Measurements from ENCODE around the gene DENND5A. TPM values are rescaled to one million over a fixed set of nuclear protein-coding genes. Genes with fewer than 3 reads are reported as not detected.

The DENND5A gene
- total RNA-seq, 1 donor from 2014 or later = 122 TPM

DNA sequence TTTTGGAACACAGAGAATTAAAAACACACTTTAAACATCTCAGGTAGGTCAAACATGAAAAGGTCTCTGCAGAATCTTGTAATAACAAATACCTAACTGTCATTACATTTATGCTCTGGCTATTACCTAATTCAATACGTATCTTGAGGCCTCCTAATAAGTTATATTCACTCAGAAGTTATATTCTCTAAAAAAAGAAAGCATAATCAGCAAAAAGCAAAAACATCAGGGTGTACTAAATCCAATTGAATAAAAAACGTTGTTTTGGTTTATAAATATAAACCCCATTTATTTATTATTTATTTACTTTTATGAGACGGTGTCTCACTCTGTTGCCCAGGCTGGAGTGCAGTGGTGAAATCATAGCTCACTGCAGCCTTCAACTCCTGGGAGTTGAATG lies 39.0 kb upstream of the DENND5A start:
- DNase-seq (ENCODE audit: extremely low spot score, unreplicated experiment) = no peak
- Mint-ChIP-seq H3K27ac (ENCODE audit: unreplicated experiment) (no peak overlapping the region), H3K4me3 (ENCODE audit: unreplicated experiment) (no peak overlapping the region), H3K4me1 (ENCODE audit: unreplicated experiment) (peaks cover 6% of the 10 kb centered on the region), H3K9me3 (ENCODE audit: unreplicated experiment) (no peaks in the 10 kb centered on the region), H3K36me3 (ENCODE audit: unreplicated experiment) (peaks cover 2% of the 10 kb centered on the region), H3K27me3 (ENCODE audit: unreplicated experiment) (no peaks in the 10 kb centered on the region)
- TF ChIP-seq, protein P1, sequence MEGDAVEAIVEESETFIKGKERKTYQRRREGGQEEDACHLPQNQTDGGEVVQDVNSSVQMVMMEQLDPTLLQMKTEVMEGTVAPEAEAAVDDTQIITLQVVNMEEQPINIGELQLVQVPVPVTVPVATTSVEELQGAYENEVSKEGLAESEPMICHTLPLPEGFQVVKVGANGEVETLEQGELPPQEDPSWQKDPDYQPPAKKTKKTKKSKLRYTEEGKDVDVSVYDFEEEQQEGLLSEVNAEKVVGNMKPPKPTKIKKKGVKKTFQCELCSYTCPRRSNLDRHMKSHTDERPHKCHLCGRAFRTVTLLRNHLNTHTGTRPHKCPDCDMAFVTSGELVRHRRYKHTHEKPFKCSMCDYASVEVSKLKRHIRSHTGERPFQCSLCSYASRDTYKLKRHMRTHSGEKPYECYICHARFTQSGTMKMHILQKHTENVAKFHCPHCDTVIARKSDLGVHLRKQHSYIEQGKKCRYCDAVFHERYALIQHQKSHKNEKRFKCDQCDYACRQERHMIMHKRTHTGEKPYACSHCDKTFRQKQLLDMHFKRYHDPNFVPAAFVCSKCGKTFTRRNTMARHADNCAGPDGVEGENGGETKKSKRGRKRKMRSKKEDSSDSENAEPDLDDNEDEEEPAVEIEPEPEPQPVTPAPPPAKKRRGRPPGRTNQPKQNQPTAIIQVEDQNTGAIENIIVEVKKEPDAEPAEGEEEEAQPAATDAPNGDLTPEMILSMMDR (IDR thresholded peaks at IDR 0.05) = no peak

DNA sequence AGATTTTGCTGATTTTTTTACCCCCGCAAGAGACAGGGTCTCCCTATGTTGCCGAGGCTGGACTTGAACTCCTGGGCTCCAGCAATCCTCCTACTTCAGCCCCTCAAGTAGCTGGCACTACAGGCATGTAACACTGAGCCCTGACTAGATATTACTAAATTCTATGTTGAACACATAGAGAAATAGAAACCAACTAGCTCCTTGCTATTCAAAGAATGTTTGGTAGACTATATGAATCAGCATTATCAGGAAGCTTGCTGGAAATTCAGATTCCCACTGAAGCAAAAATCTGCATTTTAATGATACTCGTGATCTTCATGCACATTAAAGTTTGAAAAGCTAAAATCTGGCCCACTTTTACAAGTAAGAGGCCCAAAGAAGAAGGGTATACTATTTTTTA lies 37.3 kb upstream of the DENND5A start:
- no peak for DNase-seq (ENCODE audit: extremely low spot score, unreplicated experiment)
- Mint-ChIP-seq H3K36me3 (ENCODE audit: unreplicated experiment) (peaks cover 2% of the 10 kb centered on the region), H3K4me3 (ENCODE audit: unreplicated experiment) (no peak overlapping the region), H3K27me3 (ENCODE audit: unreplicated experiment) (no peaks in the 10 kb centered on the region), H3K27ac (ENCODE audit: unreplicated experiment) (no peak overlapping the region), H3K4me1 (ENCODE audit: unreplicated experiment) (peaks cover 3% of the 10 kb centered on the region), H3K9me3 (ENCODE audit: unreplicated experiment) (no peaks in the 10 kb centered on the region)
- TF ChIP-seq, protein P1 (IDR thresholded peaks at IDR 0.05) = no peak

DNA sequence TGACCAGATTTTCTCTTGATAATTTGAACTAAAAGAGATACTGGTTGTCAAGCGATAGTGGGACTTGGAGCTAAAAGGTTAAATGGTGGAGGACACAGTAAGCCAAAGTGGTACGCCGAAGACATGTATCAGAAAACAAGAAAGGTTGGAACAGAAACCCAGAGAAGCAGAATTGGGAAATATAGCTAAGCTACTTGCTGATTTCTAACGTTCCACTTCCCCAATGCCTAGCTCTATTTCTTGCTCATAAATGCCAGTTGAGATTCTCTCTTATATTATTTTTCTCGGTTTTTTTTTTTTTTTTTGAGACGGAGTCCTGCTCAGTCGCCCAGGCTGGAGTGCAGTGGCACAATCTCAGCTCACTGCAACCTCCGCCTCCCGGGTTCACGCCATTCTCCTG lies 36.6 kb upstream of the DENND5A start:
- peaks cover 2% of the 10 kb centered on the region for H3K36me3 Mint-ChIP-seq (ENCODE audit: unreplicated experiment)

DNA sequence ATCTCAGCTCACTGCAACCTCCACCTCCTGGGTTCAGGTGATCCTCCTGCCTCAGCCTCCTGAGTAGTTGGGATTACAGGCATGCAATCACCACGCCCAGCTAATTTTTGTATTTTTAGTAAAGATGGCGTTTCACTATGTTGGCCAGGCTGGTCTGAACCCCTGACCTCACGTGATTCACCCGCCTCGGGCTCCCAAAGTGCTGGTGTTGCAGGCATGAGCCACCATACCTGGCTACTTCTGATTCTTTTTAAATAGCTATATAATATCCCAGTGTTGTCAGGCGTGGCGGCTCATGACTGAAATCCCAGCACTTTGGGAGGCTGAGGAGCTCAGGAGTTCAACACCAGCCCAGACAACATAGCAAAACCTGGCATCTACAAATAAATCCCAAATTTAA lies 28.5 kb upstream of the DENND5A start:
- H3K36me3 Mint-ChIP-seq (ENCODE audit: unreplicated experiment) = peaks cover 14% of the 10 kb centered on the region

More for the DNA sequence above, 36.6 kb upstream of the DENND5A start:
- H3K27ac Mint-ChIP-seq (ENCODE audit: unreplicated experiment) = no peak overlapping the region
- DNase-seq (ENCODE audit: extremely low spot score, unreplicated experiment) = no peak
- H3K4me1 Mint-ChIP-seq (ENCODE audit: unreplicated experiment) = peaks cover under 1% of the 10 kb centered on the region
- no peaks in the 10 kb centered on the region for H3K27me3 Mint-ChIP-seq (ENCODE audit: unreplicated experiment)
- TF ChIP-seq, protein P1 (IDR thresholded peaks at IDR 0.05) = no peak
- no peak overlapping the region for H3K4me3 Mint-ChIP-seq (ENCODE audit: unreplicated experiment)
- no peaks in the 10 kb centered on the region for H3K9me3 Mint-ChIP-seq (ENCODE audit: unreplicated experiment)

DNA sequence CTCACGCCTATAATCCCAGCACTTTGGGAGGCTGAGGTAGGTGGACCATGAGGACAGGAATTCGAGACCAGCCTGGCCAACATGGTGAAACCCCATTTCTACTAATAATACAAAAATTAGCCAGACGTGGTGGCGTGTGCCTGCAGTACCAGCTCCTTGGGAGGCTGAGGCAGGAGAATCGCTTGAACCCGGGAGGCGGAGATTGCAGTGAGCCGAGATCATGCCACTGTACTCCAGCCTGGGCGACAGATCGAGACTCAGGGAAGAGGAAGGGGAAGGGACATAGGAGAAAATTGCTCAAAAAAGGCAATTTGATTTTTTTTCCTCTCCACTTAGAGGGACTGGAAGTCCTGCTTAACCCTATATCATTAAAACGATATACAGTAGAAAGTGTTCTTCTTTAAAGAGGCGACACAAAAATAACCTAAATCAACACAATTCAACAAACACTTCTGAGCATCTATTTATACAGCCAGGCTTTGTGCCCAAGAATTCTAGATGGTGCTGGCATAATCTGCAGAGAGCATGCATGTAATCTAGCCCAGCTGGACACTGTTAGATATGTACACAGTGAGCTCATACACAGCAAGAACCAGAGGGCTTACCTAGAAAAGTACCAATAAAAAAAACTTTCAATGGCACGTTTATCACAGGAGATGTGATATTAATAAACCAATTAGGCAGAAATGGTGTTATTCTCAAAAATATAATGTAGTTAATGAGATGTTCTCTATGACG lies 20.9 kb upstream of the DENND5A start:
- DNase-seq (ENCODE audit: extremely low spot score, unreplicated experiment) = peak; percentile 11
- H3K27me3 Mint-ChIP-seq (ENCODE audit: unreplicated experiment) = no peaks in the 10 kb centered on the region
- peaks cover 8% of the 10 kb centered on the region for H3K4me1 Mint-ChIP-seq (ENCODE audit: unreplicated experiment)
- TF ChIP-seq, protein P1 (IDR thresholded peaks at IDR 0.05) = no peak
- no peak overlapping the region for H3K27ac Mint-ChIP-seq (ENCODE audit: unreplicated experiment)
- H3K9me3 Mint-ChIP-seq (ENCODE audit: unreplicated experiment) = no peaks in the 10 kb centered on the region
- H3K36me3 Mint-ChIP-seq (ENCODE audit: unreplicated experiment) = peaks cover 12% of the 10 kb centered on the region
- H3K4me3 Mint-ChIP-seq (ENCODE audit: unreplicated experiment) = no peak overlapping the region

More for the DNA sequence above, 28.5 kb upstream of the DENND5A start:
- Mint-ChIP-seq H3K4me3 (ENCODE audit: unreplicated experiment) (no peak overlapping the region), H3K27me3 (ENCODE audit: unreplicated experiment) (no peaks in the 10 kb centered on the region), H3K9me3 (ENCODE audit: unreplicated experiment) (no peaks in the 10 kb centered on the region), H3K4me1 (ENCODE audit: unreplicated experiment) (no peaks in the 10 kb centered on the region), H3K27ac (ENCODE audit: unreplicated experiment) (no peak overlapping the region)
- TF ChIP-seq, protein P1 (IDR thresholded peaks at IDR 0.05) = no peak
- DNase-seq (ENCODE audit: extremely low spot score, unreplicated experiment) = peak; percentile 51
